ENCODE data around the gene ANKRD44. TPM values are rescaled to one million over a fixed set of nuclear protein-coding genes. Genes with fewer than 3 reads are reported as not detected.

Gene ANKRD44
- total RNA-seq, 4 donors from 2014 or later: 1.8 to 6.3 (median 3.0) TPM

DNA sequence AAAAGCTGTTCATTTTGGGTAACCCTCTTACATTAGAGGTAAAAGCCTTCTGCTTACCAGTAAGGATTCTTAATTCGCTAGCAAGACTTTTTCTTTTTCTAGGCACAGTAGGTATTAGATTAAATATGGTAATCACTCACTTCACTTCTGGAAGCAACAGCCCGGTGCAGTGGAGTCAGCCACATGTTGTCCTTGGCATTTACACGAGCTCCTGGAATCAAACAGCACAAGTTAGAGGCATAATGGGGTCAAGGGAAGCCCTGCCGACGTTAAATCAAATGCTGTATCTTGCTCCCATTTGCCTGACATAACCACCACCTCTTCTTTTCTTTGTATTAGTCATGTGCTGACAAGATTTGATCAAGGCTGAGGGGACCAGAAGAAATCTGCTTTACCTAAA, 174.1 kb downstream of the ANKRD44 start:
- Histone ChIP-seq H3K4me1 (no peaks in the 10 kb centered on the region), H3K27me3 (no peaks in the 10 kb centered on the region), H3K27ac (no peak overlapping the region), H3K9me3 (no peaks in the 10 kb centered on the region), H3K4me3 (no peak overlapping the region), H3K36me3 (no peaks in the 10 kb centered on the region)
- DNase-seq (no peak), ATAC-seq (no peak)
- intact Hi-C loops (cut with DNase I; ENCODE audit: low total_unique reads): no loop called here
- TF ChIP-seq CTCF (IDR thresholded peaks at IDR 0.05 in 4 of 5, conservative IDR thresholded peaks at IDR 0.05 in 1 of 5) (no peak), POLR2A (IDR thresholded peaks at IDR 0.05) (no peak)
- in situ Hi-C loops (cut with MboI; ENCODE audit: low sequenced_read_pairs in 4 of 4): no loop called here

GRCh38 chr2:197135806-197136205, 174.8 kb downstream of the ANKRD44 start:
- no peak for TF ChIP-seq POLR2A (IDR thresholded peaks at IDR 0.05)
- no peak for TF ChIP-seq CTCF (IDR thresholded peaks at IDR 0.05 in 4 of 5, conservative IDR thresholded peaks at IDR 0.05 in 1 of 5)
- H3K27ac ChIP-seq: no peak overlapping the region
- in situ Hi-C loops (cut with MboI; ENCODE audit: low sequenced_read_pairs in 4 of 4) (no loop called here), intact Hi-C loops (cut with DNase I; ENCODE audit: low total_unique reads) (no loop called here)
- H3K27me3 ChIP-seq: no peaks in the 10 kb centered on the region
- DNase-seq (no peak), ATAC-seq (no peak)
- H3K36me3 ChIP-seq: no peaks in the 10 kb centered on the region
- H3K9me3 ChIP-seq: no peaks in the 10 kb centered on the region
- H3K4me1 ChIP-seq: no peaks in the 10 kb centered on the region
- no peak overlapping the region for H3K4me3 ChIP-seq

DNA sequence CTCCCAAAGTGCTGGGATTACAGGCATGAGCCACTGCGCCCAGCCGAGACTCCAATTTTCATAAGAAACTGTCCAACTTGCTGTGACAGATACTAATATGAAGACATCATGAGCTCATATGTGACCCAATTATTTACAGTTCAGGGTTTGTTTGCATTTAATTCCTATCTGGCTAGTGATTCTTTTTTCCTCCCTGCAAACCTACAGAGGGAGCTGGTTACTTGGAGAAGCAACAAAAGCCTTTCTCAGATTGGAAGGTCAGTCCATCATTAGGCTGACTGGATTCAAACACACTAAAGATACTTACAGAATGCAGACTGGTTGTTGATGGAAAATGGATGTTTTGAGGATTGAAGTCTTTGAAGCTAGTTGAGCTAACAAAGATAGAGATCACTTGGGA, 176.4 kb downstream of the ANKRD44 start:
- H3K4me3 ChIP-seq: no peak overlapping the region
- DNase-seq (no peak), ATAC-seq (no peak)
- H3K27me3 ChIP-seq: no peaks in the 10 kb centered on the region
- no peaks in the 10 kb centered on the region for H3K36me3 ChIP-seq
- intact Hi-C loops (cut with DNase I; ENCODE audit: low total_unique reads) (no loop called here), in situ Hi-C loops (cut with MboI; ENCODE audit: low sequenced_read_pairs in 4 of 4) (no loop called here)
- H3K27ac ChIP-seq: no peak overlapping the region
- no peak for TF ChIP-seq CTCF (IDR thresholded peaks at IDR 0.05 in 4 of 5, conservative IDR thresholded peaks at IDR 0.05 in 1 of 5)
- no peak for TF ChIP-seq POLR2A (IDR thresholded peaks at IDR 0.05)
- no peaks in the 10 kb centered on the region for H3K4me1 ChIP-seq
- no peaks in the 10 kb centered on the region for H3K9me3 ChIP-seq

DNA sequence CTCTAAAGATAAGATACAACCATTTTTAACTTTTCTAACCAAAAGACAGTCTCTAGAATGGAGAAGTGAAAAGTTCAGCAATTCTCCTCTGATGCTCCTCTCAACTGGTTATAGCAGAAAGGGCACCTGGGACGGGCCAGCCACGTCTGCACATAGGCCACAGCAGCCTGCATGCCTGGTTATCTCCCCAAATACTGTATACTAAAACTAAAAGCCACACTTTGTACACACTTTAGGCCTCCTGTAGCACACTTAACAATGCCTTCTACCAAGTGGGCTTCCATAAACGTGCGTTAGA, 179.1 kb downstream of the ANKRD44 start:
- intact Hi-C loops (cut with DNase I; ENCODE audit: low total_unique reads): no loop called here
- no peaks in the 10 kb centered on the region for H3K4me1 ChIP-seq
- TF ChIP-seq CTCF (IDR thresholded peaks at IDR 0.05 in 4 of 5, conservative IDR thresholded peaks at IDR 0.05 in 1 of 5) (no peak), POLR2A (IDR thresholded peaks at IDR 0.05) (no peak)
- H3K4me3 ChIP-seq: no peak overlapping the region
- no peaks in the 10 kb centered on the region for H3K27me3 ChIP-seq
- ATAC-seq (no peak), DNase-seq (no peak)
- in situ Hi-C loops (cut with MboI; ENCODE audit: low sequenced_read_pairs in 4 of 4): no loop called here
- H3K36me3 ChIP-seq: no peaks in the 10 kb centered on the region
- H3K9me3 ChIP-seq: no peaks in the 10 kb centered on the region
- H3K27ac ChIP-seq: no peak overlapping the region

- H3K4me1 ChIP-seq: no peaks in the 10 kb centered on the region
- no peak for DNase-seq
- no peak overlapping the region for H3K4me3 ChIP-seq
- no peak overlapping the region for H3K27ac ChIP-seq
- H3K36me3 ChIP-seq: no peaks in the 10 kb centered on the region
- ATAC-seq: no peak
- no peaks in the 10 kb centered on the region for H3K9me3 ChIP-seq
- intact Hi-C loops (cut with DNase I; ENCODE audit: low total_unique reads) (no loop called here), in situ Hi-C loops (cut with MboI; ENCODE audit: low sequenced_read_pairs in 4 of 4) (no loop called here)
- H3K27me3 ChIP-seq: no peaks in the 10 kb centered on the region
- TF ChIP-seq CTCF (IDR thresholded peaks at IDR 0.05 in 4 of 5, conservative IDR thresholded peaks at IDR 0.05 in 1 of 5) (no peak), POLR2A (IDR thresholded peaks at IDR 0.05) (no peak)
Observed at GRCh38 chr2:197130318-197130717, 180.3 kb downstream of the ANKRD44 start.

Data from gastrocnemius medialis (tissue), 4 donors.